ENCODE measurements around the gene GUCD1.

DNA sequence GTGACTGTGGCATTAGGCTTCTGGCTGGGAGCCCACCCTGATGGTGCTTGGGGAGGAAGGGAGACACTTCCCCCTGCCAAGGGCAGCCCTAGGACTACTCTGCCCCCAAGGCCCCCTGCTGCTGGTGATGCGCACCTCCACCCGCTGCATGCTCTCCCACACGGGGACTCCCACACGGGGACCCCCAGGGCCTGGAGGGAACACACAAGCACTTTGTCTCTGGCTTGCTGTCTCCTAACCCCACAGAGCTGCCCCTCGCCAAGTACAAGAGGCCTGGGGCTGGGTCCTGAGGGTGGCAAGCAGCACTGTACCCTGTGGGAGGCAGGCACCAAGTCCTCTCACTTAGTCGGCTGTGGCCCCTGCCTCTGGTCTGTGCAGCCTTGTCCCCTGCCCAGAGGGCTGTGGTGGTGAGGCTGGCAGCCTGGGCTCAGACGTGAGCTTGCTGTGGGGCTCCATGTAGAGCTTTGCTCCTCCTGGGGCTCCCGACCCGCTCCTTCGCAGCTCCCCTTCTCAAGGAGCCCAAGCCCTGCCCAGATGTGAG lies 30.0 kb upstream of the GUCD1 start:
- TF ChIP-seq, protein P1, sequence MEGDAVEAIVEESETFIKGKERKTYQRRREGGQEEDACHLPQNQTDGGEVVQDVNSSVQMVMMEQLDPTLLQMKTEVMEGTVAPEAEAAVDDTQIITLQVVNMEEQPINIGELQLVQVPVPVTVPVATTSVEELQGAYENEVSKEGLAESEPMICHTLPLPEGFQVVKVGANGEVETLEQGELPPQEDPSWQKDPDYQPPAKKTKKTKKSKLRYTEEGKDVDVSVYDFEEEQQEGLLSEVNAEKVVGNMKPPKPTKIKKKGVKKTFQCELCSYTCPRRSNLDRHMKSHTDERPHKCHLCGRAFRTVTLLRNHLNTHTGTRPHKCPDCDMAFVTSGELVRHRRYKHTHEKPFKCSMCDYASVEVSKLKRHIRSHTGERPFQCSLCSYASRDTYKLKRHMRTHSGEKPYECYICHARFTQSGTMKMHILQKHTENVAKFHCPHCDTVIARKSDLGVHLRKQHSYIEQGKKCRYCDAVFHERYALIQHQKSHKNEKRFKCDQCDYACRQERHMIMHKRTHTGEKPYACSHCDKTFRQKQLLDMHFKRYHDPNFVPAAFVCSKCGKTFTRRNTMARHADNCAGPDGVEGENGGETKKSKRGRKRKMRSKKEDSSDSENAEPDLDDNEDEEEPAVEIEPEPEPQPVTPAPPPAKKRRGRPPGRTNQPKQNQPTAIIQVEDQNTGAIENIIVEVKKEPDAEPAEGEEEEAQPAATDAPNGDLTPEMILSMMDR (IDR thresholded peaks at IDR 0.05 in 4 of 5, conservative IDR thresholded peaks at IDR 0.05 in 1 of 5): no peak
- TF ChIP-seq POLR2A (IDR thresholded peaks at IDR 0.05): no peak
